Mononuclear cell (primary cell): Measurements from ENCODE around the gene SBNO2. TPM values are rescaled to one million over a fixed set of nuclear protein-coding genes. Genes with fewer than 3 reads are reported as not detected.

Experiments used
- H3K27me3 ChIP-seq: 2 replicates; pipeline ENCODE4 v1.6.0; 2011; ENCODE audit warnings: low read length, control low read depth; ENCODE audit not compliant: insufficient read depth
- H3K4me1 ChIP-seq: 2 replicates; pipeline ENCODE4 v1.5.1; 2011; ENCODE audit warnings: mild to moderate bottlenecking, low read length, control low read depth; ENCODE audit not compliant: insufficient read depth
- H3K4me3 ChIP-seq: 2 replicates; pipeline ENCODE4 v1.5.1; 2011; ENCODE audit warnings: mild to moderate bottlenecking, low read length, moderate library complexity
- H3K9me3 ChIP-seq: 2 replicates; pipeline ENCODE4 v1.5.1; 2011; ENCODE audit warnings: low read depth, mild to moderate bottlenecking, control low read depth, low read length
- total RNA-seq: library from RNA; depleted of rRNA; stranded (reverse); fragments of >200 nt; gene quantifications from one replicate; pipeline ENCODE4 v1.2.3, GENCODE V29; 2012

Gene SBNO2
- total RNA-seq, 1 donor: 53.8 TPM

GRCh38 chr19:1063030-1063908 lies 110.8 kb downstream of the SBNO2 start:
- Histone ChIP-seq H3K9me3 (no peaks in the 10 kb centered on the region), H3K27me3 (no peaks in the 10 kb centered on the region), H3K4me1 (peaks cover 38% of the 10 kb centered on the region), H3K4me3 (no peak overlapping the region)

- H3K4me3 ChIP-seq: no peak overlapping the region
- no peaks in the 10 kb centered on the region for H3K27me3 ChIP-seq
- no peaks in the 10 kb centered on the region for H3K9me3 ChIP-seq
- peaks cover 36% of the 10 kb centered on the region for H3K4me1 ChIP-seq
Observed at GRCh38 chr19:1062387-1063029, 111.6 kb downstream of the SBNO2 start.

GRCh38 chr19:1061987-1062386 lies 112.1 kb downstream of the SBNO2 start:
- Histone ChIP-seq H3K27me3 (no peaks in the 10 kb centered on the region), H3K9me3 (no peaks in the 10 kb centered on the region), H3K4me1 (peaks cover 36% of the 10 kb centered on the region), H3K4me3 (no peak overlapping the region)

GRCh38 chr19:1060689-1061088 lies 113.4 kb downstream of the SBNO2 start:
- no peaks in the 10 kb centered on the region for H3K27me3 ChIP-seq
- H3K9me3 ChIP-seq: no peaks in the 10 kb centered on the region
- H3K4me1 ChIP-seq: peaks cover 24% of the 10 kb centered on the region
- no peak overlapping the region for H3K4me3 ChIP-seq

GRCh38 chr19:1058112-1058511 lies 116.0 kb downstream of the SBNO2 start:
- H3K4me1 ChIP-seq: no peaks in the 10 kb centered on the region
- no peaks in the 10 kb centered on the region for H3K9me3 ChIP-seq
- no peak overlapping the region for H3K4me3 ChIP-seq
- no peaks in the 10 kb centered on the region for H3K27me3 ChIP-seq

Other genes starting within 250 kb of the SBNO2 start
- gene ARID3A, start 248.2 kb downstream of the SBNO2 start, total RNA-seq: 8.0 TPM
- 15.1 TPM for gene WDR18, start 189.9 kb downstream of the SBNO2 start, total RNA-seq
- gene GRIN3B, start 173.8 kb downstream of the SBNO2 start, total RNA-seq: 0.21 TPM
- gene TMEM259, start 153.1 kb downstream of the SBNO2 start, total RNA-seq: 83.0 TPM
- gene RNU6-2, start 152.7 kb downstream of the SBNO2 start, total RNA-seq: not detected
- 152 TPM for gene CNN2, start 147.7 kb downstream of the SBNO2 start, total RNA-seq
- gene ABCA7, start 134.2 kb downstream of the SBNO2 start, total RNA-seq: 28.2 TPM
- gene ARHGAP45, start 107.1 kb downstream of the SBNO2 start, total RNA-seq: 261 TPM
- gene POLR2E, start 78.9 kb downstream of the SBNO2 start, total RNA-seq: 48.9 TPM
- 162 TPM for gene GPX4, start 70.3 kb downstream of the SBNO2 start, total RNA-seq
- gene STK11, start 31.5 kb upstream of the SBNO2 start, total RNA-seq: 36.7 TPM
- not detected for gene CBARP, start 63.7 kb upstream of the SBNO2 start, total RNA-seq
- 10.4 TPM for gene ATP5F1D, start 67.5 kb upstream of the SBNO2 start, total RNA-seq
- 67.0 TPM for gene MIDN, start 74.3 kb upstream of the SBNO2 start, total RNA-seq
- 455 TPM for gene CIRBP, start 95.1 kb upstream of the SBNO2 start, total RNA-seq
- gene FAM174C, start 101.3 kb upstream of the SBNO2 start, total RNA-seq: 16.3 TPM
- not detected for gene EFNA2, start 111.6 kb upstream of the SBNO2 start, total RNA-seq
- gene NDUFS7, start 209.6 kb upstream of the SBNO2 start, total RNA-seq: 21.1 TPM
- gene GAMT, start 227.3 kb upstream of the SBNO2 start, total RNA-seq: 6.7 TPM
- 63.0 TPM for gene DAZAP1, start 233.3 kb upstream of the SBNO2 start, total RNA-seq